Endothelial cell of hepatic sinusoid (primary cell): ENCODE data around the gene EPS8.

Experiments
- in situ Hi-C: cut with HindIII; loops from 2 replicates; pipeline ENCODE4 v1.10.0; 2017; ENCODE audit warnings: low sequenced_read_pairs

EPS8 gene

DNA sequence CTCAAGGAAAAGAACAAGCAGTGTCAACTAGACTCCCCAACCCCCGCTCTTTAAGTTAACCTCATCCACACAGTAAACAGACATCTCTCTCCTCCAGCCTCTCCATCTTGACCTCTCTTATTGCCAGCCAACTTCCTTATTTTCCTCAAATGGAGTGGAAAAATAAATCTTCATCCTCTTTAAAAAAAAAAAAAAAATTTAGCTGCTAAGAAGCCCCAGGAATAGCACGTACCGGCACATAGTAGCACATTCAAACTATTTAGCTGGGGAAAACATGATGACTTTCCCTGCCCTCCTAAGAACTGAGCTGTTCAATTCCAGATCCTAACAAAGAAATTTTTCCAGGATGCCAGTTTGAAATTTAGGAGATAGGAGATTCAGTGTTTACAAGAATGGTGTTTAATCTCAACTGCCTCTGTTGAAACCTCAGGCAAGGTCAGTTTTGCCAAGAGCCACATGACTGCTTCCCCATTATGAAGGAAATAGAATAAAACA, 90.8 kb downstream of the EPS8 start:
- in situ Hi-C loops: no loop called here

DNA sequence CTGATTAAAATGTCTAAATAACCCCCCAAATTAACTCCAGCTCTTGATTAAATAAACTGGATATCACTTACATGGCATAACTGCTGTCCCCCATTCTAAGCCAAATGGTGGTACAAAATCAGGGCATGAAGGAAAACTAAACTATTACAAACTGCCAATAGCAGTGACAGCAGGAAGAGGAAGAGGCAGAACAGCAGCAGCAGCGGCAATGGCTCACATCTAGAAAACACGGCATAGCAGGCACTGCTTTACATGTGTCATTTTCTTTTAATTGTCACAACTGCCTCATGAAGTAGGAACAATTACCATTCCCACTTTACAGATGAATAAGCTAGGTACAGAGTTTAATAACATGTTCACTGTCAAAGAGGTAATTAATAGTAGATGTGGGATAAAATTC, 92.0 kb downstream of the EPS8 start:
- in situ Hi-C loops: no loop called here

DNA sequence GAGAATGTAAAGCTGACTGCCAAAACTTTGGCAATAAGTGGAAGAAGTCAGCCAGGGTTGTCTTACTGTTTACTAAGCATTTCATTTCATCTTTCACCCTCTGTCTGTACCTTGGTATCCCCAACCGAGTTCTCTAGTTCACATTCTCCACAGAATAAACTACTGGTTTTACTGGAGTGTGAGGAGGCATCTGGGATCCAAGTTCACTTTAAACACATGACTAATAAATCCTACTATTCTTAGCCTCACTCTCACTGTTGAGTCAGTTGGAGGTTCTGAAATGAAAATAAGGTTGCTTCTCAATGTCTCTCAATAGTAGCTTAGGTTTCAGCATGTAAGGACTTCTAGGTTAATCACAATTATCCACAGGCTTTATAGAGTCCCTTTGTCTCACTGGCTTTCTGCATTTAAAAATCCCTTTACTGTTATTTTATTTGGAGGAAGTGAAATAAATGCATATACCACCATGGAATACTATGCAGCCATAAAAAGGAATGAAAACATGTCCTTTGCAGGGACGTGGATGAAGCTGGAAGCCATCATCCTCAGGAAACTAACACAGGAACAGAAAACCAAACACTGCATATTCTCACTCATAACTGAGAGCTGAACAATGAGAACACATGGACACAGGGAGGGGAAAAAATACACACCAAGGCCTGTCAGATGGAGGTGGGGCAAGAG, 95.8 kb downstream of the EPS8 start:
- in situ Hi-C loops: no loop called here

DNA sequence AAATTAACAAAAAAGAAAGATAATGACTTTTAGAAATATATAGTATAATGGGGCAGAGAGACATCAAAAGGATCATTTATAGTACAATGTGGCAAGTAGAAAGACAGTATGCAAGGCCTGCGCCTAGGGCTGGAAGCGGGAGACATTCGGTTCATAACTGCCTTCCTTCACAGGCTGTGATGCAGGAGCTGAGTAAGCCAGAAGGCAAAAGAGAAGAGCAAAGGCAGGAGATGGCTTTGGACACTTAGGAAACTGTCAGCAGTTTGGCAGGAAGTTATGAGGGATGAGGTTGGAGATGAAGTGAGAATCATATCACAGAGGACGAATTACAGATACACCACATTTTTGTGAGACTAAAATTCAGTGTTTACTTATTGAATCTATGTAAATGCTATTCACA, 97.8 kb downstream of the EPS8 start:
- in situ Hi-C loops: no loop called here

DNA sequence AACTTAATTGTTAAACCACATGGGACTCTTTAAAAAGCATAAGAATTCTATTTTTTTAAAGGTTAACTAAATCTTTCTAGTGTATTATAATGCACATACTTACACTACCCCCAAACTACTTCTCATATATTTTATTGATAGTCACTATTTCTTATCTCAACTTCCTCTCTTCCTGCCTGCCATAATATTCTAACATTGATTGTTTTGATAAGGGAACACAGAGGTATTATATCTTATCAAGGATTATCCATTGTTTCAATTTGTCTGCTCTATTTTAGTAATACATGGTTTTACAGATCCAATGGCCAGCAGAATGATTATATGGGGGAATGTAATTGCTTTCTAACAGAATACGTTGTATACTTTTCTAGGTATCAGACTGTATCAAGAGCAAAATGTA, 98.9 kb downstream of the EPS8 start:
- in situ Hi-C loops: no loop called here

DNA sequence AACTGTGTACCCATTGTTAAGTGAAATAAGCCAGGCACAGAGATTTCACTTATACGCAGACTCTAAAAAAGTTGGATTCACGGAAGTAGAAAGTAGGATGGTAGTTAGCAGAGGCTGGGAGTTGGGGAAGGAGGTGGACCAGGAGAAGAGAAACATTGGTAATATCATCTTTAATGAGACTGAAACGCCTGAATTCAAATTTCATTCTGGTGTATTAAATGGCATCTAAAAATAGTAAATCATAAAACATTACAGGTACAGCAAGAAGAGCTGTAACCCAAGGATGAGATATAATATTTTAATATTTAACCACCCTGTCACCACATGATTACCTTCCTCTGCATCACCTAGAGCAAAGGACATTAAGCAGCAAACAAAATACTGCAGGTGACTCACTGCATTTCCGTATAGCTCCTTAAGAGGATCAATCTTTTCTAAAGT, 99.4 kb downstream of the EPS8 start:
- in situ Hi-C loops: no loop called here

DNA sequence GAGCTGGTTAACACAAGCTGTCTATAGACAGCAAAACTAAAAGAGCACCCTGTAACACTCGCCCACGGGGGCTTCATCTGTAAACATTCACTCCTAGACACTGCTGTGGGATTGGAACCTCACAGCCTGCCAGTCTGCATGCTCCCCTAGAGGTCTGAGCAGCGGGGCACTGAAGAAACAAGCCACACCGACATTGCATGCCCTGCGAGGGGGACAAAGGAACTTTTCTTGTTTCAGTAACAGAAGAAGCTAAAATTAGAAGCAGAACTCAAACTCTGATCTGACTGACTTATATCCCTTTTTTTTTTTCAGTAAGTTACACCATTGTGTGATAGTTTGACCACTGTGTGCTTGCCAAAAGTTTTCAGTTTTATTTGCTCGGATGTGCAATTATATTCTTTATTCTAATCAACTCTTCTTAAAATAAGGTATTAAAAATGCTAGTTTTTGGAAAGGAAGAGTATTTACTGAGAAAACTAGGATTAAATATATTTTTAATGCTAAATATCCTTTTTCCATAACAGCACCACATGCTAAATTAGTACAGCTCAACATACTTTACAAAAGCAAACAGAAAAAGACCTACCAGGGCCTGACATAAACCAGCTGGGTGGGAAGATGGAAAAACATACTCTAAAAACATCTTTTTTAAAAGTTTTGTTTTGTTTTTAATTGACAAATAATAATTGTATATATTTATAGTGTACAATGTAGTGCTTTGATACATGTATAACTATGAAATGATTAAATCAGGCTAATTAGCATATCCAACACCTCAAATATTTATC, 100.2 kb downstream of the EPS8 start:
- in situ Hi-C loops: no loop called here

DNA sequence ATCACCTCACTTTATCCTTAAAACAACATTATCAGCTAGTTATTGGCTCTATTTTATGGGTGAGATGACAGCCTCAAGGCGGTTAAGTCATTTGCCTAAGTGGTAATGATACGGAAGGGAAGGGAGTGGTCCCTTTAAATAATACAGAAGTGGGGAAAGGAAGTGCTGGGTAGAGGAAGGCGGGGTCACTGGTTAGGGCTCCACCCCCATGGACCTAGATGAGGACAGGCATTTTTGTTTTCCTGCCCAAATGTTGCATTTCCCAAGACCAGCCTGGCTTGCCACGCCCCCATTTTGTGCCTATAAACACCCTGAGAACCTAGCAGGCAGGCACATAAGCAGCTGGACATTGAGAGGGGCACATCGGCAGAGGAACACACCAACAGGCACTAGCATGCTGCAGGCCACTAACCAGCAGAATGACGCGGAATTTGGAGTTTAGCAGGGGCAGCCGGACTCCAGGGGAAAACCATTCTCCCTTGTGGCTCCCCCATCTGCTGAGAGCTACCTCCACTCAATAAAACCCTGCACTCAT, 100.9 kb downstream of the EPS8 start:
- in situ Hi-C loops: no loop called here

DNA sequence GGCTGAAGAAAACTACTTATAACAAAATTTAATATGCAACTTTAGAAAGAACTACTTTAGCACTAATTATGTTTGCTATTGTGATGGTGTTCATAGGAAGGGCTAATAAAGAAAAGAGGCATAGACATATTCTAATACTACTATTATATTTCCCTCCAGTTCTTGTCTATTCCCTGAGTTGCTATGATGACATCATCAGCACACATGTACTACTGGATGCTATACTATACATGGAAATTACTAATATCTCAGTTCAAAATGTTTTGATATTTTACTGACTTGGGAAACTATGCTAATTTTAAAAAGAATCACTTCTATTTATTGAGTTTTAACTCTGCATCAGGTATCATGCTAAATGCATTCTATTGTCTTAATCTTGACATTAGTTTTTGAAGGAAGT, 101.6 kb downstream of the EPS8 start:
- in situ Hi-C loops: no loop called here

DNA sequence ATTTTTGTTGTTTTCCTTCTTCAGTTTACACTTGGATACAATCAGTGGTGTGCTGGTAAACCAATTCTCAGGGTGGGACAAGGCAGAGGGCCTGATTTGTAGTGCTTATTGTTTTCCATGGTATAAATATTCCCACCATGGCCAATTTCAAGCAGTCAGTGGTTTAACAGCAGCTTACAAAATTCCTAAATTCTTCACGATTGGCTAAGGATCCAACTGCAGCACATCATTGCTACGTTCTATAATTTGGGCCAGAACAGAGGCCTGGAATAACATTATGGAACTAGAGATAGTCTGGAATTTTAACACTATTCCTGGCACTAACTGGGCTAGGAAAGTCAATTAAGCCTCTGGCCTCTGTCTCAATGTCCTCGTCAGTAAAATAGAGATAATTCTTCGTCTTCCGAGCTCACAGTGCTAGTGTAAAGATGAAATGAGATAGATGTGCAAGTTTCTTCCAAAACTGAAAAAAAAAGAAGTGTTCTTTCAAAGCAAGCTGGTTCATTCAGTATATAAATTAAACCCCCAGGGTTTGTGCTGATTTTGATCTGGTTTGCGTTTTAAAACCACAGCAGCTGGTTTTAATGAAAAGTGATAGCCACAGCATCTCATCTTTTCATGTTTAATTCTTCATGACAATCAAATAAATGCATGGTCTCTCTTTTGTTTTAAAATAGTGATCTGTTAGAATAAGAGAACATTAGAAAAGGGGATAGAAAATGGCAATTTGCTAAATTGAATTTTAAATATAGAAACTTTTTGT, 104.1 kb downstream of the EPS8 start:
- in situ Hi-C loops: no loop called here

DNA sequence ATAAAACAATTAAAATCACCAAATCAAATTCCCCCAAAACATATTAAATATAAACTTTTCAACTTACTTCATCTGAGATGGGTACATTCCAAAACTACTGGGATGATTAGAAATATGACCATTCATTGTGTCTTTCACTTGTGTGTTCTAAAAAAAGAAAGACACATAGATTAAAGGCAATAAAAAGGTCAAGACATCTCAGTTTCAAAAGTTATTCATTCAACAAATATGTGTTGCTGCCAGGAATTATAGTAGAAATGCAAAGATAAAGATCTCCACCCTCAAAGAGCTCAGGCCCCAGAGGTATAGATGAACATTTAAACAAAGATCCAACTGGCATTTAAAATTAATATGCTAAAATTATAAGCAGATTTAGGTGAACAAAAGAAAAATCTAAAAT, 106.4 kb downstream of the EPS8 start:
- in situ Hi-C loops: no loop called here

DNA sequence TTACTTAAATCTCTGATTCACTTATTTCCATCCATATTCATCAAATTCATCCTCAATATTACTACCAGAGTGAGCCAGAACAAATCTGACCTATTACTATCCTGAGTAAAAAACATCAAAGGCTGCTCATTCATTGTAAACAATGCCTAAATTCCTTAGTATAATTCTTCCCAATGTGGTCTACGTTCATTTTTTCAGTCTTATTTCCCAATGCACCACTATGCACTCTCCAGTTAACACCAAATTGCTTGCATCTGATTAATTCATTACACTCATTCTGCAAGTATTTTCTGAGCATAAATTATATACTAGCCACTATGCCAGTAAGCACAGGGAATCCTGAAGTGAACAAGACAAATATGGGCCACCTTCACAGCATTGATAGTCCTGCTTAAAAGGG, 110.0 kb downstream of the EPS8 start:
- in situ Hi-C loops: no loop called here

DNA sequence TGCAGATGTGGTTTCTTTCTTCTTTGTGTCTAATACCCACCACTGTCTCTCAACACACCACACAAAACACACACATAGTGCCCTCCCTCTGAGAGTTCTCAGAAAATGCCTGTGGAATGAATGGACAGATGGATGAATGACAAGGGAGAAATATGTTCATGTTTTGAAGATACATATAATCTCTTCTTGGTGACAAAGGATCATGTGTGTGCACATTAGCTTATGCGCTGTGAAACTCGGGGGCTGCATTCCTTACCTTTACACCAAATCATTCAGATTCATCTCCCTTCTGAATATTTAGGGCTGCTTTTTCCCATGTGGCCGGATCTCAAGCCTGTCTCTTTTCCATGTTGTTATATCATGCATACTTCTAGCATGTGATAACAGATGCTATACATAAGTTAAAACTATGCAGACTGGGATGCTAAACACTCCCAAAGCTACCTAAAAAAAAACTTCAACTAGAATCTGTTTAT, 111.4 kb downstream of the EPS8 start:
- in situ Hi-C loops: no loop called here

DNA sequence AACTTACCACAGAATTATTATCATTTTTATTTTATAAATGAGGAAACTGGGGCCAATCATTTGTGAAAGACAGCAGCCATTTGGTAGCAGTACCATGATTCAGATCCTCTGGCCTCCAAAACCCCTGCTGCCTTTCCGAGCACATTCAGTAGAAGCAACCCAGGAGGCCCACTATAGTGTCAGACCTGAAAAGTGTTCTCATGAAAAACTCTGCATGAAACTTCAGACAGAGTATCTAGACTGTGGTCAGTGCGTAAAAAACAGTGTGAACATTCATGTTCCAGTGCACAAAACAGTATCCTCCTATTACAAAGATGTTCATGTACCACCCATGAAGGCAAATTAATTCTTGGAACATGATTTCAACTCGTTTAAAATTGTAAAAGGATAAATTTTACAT, 112.0 kb downstream of the EPS8 start:
- in situ Hi-C loops: no loop called here

DNA sequence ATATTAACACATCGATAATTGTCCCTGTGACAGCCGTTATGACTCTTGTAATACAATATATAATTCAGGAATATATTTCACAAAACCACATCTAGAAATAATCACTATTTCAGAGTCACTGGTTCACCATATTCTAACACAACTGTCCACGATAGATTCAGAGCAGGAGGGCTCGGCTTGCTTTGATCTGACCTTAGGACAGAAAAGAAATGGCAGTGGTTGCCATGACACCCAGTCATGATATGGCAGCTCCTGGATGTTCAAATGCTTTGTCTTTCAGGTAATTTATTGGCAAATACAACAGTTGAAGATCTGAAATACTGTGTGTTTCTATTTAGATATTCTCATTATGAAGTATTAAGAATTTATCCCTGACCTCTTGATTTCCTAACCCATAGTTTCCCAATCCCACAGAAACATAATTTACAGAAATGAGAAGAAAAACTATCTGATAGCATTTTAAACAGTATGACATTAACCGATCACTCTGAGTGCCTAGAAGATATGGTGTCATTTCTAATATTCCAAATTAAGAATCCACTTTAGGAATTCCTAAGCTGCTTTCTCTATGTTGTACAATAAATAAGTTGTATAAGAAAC, 116.4 kb downstream of the EPS8 start:
- in situ Hi-C loops: no loop called here

DNA sequence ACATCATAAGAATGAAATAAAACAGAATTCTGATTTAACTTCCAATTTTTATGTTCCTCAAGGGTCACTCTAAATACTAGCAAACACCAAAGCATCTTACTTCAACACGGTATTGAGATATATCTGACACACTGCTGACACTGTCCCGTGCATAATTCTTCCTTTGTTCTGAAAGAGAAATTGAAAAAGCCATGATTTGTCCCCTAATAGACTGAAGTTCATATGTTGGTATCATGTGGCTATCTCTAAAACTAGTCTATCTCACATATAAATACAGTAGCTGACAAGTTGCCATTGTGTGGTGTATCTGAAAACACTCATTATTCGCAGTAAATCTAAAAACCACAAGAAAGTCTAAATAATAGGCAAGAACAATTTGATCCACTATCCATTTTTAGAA, 118.4 kb downstream of the EPS8 start:
- in situ Hi-C loops: no loop called here

DNA sequence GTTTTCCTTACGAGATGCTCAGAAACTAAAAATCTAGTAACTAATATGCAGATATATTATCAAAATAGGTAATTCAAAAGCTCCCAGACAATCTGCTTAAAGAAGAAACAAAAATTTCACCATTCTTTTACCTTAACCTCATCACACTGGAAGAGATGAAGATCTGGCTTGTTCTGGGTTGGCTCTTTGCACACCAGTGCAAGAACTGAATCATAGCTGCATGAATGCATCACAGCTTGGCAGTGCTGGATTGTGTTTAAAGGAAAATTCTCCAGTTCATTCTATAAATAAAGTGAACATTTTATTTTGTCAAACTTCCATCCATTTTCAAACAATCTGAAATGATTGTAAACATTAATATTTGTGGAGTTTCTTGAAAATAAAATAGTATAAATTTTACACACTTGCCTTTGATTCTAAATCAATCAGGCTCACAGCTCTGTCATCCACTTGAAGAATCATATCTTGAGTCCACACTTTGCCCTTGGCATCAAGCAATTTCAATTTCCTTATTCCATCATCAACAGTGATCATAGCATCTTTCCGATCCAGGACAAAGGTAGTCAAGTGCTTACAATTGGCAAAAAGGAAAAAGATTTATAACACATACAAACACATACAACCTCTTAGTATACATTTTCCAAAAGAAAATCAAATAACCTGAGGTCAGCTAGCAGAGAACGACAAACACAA, 119.8 kb downstream of the EPS8 start:
- in situ Hi-C loops: no loop called here

DNA sequence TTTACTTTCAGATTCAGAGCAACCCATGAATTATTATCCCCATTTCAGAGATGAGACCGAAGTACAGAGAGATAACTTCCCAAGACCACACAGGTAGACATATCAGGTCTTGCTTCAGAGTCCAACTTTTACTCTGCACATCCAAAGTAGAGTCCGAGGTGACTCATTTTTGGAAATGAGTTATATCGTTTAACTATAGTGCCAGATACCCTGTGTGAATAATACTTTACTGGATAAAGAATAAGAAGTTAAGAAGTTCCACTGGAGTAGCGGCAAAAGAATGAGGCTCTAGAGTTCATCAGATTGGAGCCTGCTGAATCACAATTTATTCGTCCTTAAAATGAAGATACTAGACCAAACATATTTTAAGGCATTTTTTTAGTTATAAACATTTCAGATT, 124.7 kb downstream of the EPS8 start:
- in situ Hi-C loops: no loop called here

DNA sequence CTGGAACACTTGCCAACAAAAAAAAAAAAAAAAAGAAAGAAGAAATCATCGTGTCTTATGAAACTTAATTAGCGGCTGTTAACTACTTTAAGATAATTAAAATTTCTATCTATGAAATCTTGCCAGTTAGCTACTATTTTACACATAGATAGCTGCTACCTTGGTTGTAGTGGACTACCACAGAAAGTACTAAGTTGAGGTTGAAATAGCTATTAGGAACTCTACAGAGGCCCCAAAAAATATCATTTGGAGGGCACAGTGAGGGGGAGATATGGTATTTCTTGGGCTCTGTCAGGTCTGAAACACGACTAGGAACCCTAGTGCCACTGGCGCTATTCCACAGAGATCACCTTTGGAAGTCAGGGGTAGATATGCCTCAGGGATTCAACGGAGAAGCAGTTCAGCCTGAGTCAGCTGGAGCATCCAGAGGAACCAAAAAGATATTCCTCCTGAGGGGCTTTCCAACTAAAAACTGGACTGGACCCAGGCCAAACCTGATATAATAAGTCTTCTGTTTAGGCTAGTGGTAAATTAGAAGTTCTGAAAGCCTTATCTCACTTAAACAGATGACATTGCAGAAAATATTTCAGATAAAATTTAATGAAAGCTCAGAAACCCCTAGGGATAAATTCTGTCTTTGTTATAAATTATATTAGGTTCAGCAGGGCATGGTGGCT, 126.1 kb downstream of the EPS8 start:
- in situ Hi-C loops: no loop called here
